H9 (cell line): ENCODE results near the gene DPRX. TPM values are rescaled to one million over a fixed set of nuclear protein-coding genes. Genes with fewer than 3 reads are reported as not detected.
A peak's percentile ranks its signal among the peaks of the same experiment; 100 is the strongest.

Experiments
- DNase-seq: peaks from one replicate; pipeline ENCODE4 v3.0.0-alpha.2; 2017
- H2AFZ ChIP-seq: one replicate; pipeline ENCODE4 v1.6.1; 2013; ENCODE audit warnings: mild to moderate bottlenecking, low read length, control low read depth, moderate library complexity
- H2AK5ac ChIP-seq: 2 replicates; pipeline ENCODE4 v1.6.1; 2013; ENCODE audit warnings: low read length, control low read depth, mixed read lengths; ENCODE audit not compliant: insufficient read length
- H2BK120ac ChIP-seq: one replicate; pipeline ENCODE4 v1.6.1; 2013; ENCODE audit warnings: low read depth, mild to moderate bottlenecking, low read length, control low read depth, inconsistent platforms; ENCODE audit not compliant: poor library complexity, severe bottlenecking
- H2BK12ac ChIP-seq: 2 replicates; pipeline ENCODE4 v1.6.1; 2013; ENCODE audit warnings: low read length, control low read depth, mixed read lengths, low read depth; ENCODE audit not compliant: insufficient read length
- H2BK15ac ChIP-seq: 2 replicates; pipeline ENCODE4 v1.6.1; 2013; ENCODE audit warnings: low read depth, low read length, control low read depth
- H2BK20ac ChIP-seq: one replicate; pipeline ENCODE4 v1.6.1; 2013; ENCODE audit warnings: low read depth, mild to moderate bottlenecking, low read length, control low read depth, inconsistent platforms; ENCODE audit not compliant: poor library complexity, severe bottlenecking
- H2BK5ac ChIP-seq: 2 replicates; pipeline ENCODE4 v1.6.1; 2013; ENCODE audit warnings: low read length, control low read depth, mixed read lengths; ENCODE audit not compliant: insufficient read length
- H3K14ac ChIP-seq: 2 replicates; pipeline ENCODE4 v1.6.1; 2013; ENCODE audit warnings: low read length, control low read depth; ENCODE audit not compliant: insufficient read depth
- H3K18ac ChIP-seq: 2 replicates; pipeline ENCODE4 v1.6.1; 2013; ENCODE audit warnings: low read depth, mild to moderate bottlenecking, mixed read lengths, low read length, control low read depth; ENCODE audit not compliant: insufficient read length
- H3K23ac ChIP-seq: 2 replicates; pipeline ENCODE4 v1.6.1; 2013; ENCODE audit warnings: low read length, control low read depth, mixed read lengths, low read depth; ENCODE audit not compliant: insufficient read length
- H3K23me2 ChIP-seq: 2 replicates; pipeline ENCODE4 v1.6.1; 2013; ENCODE audit warnings: low read depth, mild to moderate bottlenecking, mixed read lengths, low read length, control low read depth; ENCODE audit not compliant: insufficient read length, poor library complexity, severe bottlenecking
- H3K27ac ChIP-seq: 2 replicates; pipeline ENCODE4 v1.5.1; 2013; ENCODE audit warnings: low read length, control low read depth, mixed read lengths, low read depth; ENCODE audit not compliant: insufficient read length
- H3K27me3 ChIP-seq: 2 replicates; pipeline ENCODE4 v1.6.1; 2013; ENCODE audit warnings: low read length, control low read depth, inconsistent platforms; ENCODE audit not compliant: insufficient read depth
- H3K4ac ChIP-seq: 2 replicates; pipeline ENCODE4 v1.6.1; 2013; ENCODE audit warnings: low read depth, mild to moderate bottlenecking, control low read depth, inconsistent platforms, low read length, moderate library complexity
- H3K4me1 ChIP-seq: 2 replicates; pipeline ENCODE4 v1.6.1; 2013; ENCODE audit warnings: low read length, control low read depth, inconsistent platforms; ENCODE audit not compliant: insufficient read depth
- H3K4me2 ChIP-seq: 2 replicates; pipeline ENCODE4 v1.6.1; 2013; ENCODE audit warnings: low read length, control low read depth, mixed read lengths; ENCODE audit not compliant: insufficient read length, insufficient read depth
- H3K56ac ChIP-seq: 2 replicates; pipeline ENCODE4 v1.6.1; 2013; ENCODE audit warnings: low read depth, mild to moderate bottlenecking, mixed read lengths, low read length, control low read depth; ENCODE audit not compliant: insufficient read length
- H3K79me1 ChIP-seq: 2 replicates; pipeline ENCODE4 v1.6.1; 2013; ENCODE audit warnings: low read depth, mild to moderate bottlenecking, moderate library complexity, low read length, control low read depth, inconsistent platforms; ENCODE audit not compliant: insufficient read depth, poor library complexity, severe bottlenecking
- H3K79me2 ChIP-seq: 2 replicates; pipeline ENCODE4 v1.6.1; 2013; ENCODE audit warnings: low read length, control low read depth, inconsistent platforms; ENCODE audit not compliant: insufficient read depth
- H3K9ac ChIP-seq: 2 replicates; pipeline ENCODE4 v1.6.1; 2013; ENCODE audit warnings: low read length, control low read depth, mixed read lengths; ENCODE audit not compliant: insufficient read length; ENCODE audit errors: extremely low read depth
- H3K9me3 ChIP-seq: one replicate; pipeline ENCODE4 v1.6.1; 2013; ENCODE audit warnings: low read depth, low read length, inconsistent platforms; ENCODE audit not compliant: control insufficient read depth
- H3T11ph ChIP-seq: one replicate; pipeline ENCODE4 v1.6.1; 2013; ENCODE audit warnings: mild to moderate bottlenecking, low read length, control low read depth, inconsistent platforms
- H4K20me1 ChIP-seq: one replicate; pipeline ENCODE4 v1.6.1; 2013; ENCODE audit not compliant: control insufficient read depth, insufficient read length, insufficient read depth
- H4K5ac ChIP-seq: 2 replicates; pipeline ENCODE4 v1.6.1; 2013; ENCODE audit warnings: low read depth, mild to moderate bottlenecking, mixed read lengths, low read length, control low read depth; ENCODE audit not compliant: insufficient read length
- H4K8ac ChIP-seq: replicated peaks from 2 replicates; pipeline ENCODE4 v1.6.1; 2013; ENCODE audit warnings: low read length, control low read depth, mixed read lengths, low read depth; ENCODE audit not compliant: insufficient read length
- H4K91ac ChIP-seq: 2 replicates; pipeline ENCODE4 v1.6.1; 2013; ENCODE audit warnings: low read depth, mild to moderate bottlenecking, moderate library complexity, mixed read lengths, low read length, control low read depth; ENCODE audit not compliant: insufficient read length
- H3K27ac Mint-ChIP-seq, 3 experiments: 2 replicates in 2 of 3; 3 replicates in 1 of 3; pipeline ENCODE4 v1.8.0; 2020 to 2021; ENCODE audit warnings: mixed read lengths in 3 of 3, mild to moderate bottlenecking in 1 of 3, moderate library complexity in 1 of 3
- H3K27me3 Mint-ChIP-seq: 2 replicates; pipeline ENCODE4 v1.8.0; 2021; ENCODE audit warnings: low read depth, mild to moderate bottlenecking, moderate library complexity, mixed read lengths
- H3K36me3 Mint-ChIP-seq, 3 experiments: 2 replicates in 2 of 3; 3 replicates in 1 of 3; pipeline ENCODE4 v1.8.0; 2020 to 2021; ENCODE audit warnings: low read depth in 3 of 3, mixed read lengths in 3 of 3; ENCODE audit not compliant: insufficient read depth in 1 of 3
- H3K4me1 Mint-ChIP-seq, 2 experiments: 2 replicates each; pipeline ENCODE4 v1.8.0; 2020; ENCODE audit warnings: mixed read lengths in 2 of 2
- H3K4me3 Mint-ChIP-seq, 2 experiments: 2 replicates in 1 of 2; 3 replicates in 1 of 2; pipeline ENCODE4 v1.8.0; 2020 to 2021; ENCODE audit warnings: mild to moderate bottlenecking in 2 of 2, mixed read lengths in 2 of 2, moderate library complexity in 1 of 2
- H3K9me3 Mint-ChIP-seq, 2 experiments: 2 replicates in 1 of 2; 3 replicates in 1 of 2; pipeline ENCODE4 v1.8.0; 2020; ENCODE audit warnings: mild to moderate bottlenecking in 2 of 2, mixed read lengths in 2 of 2, moderate library complexity in 1 of 2
- CTCF ChIP-seq: fragments of 200-600 bp; sonication (generic); conservative IDR thresholded peaks from 3 replicates; pipeline ENCODE4 v1.8.0; 2021; ENCODE audit warnings: antibody characterized with exemption, mild to moderate bottlenecking
- WGBS: extraction: QIAGEN DNeasy Blood & Tissue Kit; methylation state at CpG from one replicate; pipeline ENCODE4 v1.1.7; 2013; ENCODE audit warnings: missing lambda C conversion rate, low lambda C conversion rate, mixed read lengths; ENCODE audit not compliant: insufficient read length; ENCODE audit errors: extremely low coverage; 5-methylcytosine and 5-hydroxymethylcytosine counted together
- total RNA-seq: library from RNA; stranded (reverse); gene quantifications from 2 replicates; pipeline ENCODE4 v1.2.1, GENCODE V29; 2021

The DPRX gene
- total RNA-seq, 1 experiment from 2014 or later, result not detected

GRCh38 chr19:53583181-53583580, 48.6 kb upstream of the DPRX start:
- peaks cover 12 to 21% of the 10 kb centered on the region in 2 experiments for H3K9me3 Mint-ChIP-seq
- H3K14ac ChIP-seq, result no peak overlapping the region
- WGBS, result no CpG with 5 or more reads among the region's 3 CpGs

More at GRCh38 chr19:53583181-53583580, 48.6 kb upstream of the DPRX start:
- no peak overlapping the region for H2BK120ac ChIP-seq
- H3K23ac ChIP-seq, result no peak overlapping the region
- no peak overlapping the region for H2BK15ac ChIP-seq
- H3K18ac ChIP-seq, result no peak overlapping the region
- H2BK12ac ChIP-seq, result no peak overlapping the region
- no peak for DNase-seq
- no peak overlapping the region for H2BK20ac ChIP-seq
- no peaks in the 10 kb centered on the region for H3K23me2 ChIP-seq
- H2AK5ac ChIP-seq, result no peak overlapping the region
- H3K36me3 Mint-ChIP-seq, result peaks cover 16 to 39% (median 23%) of the 10 kb centered on the region in 3 experiments
- peaks cover 2% of the 10 kb centered on the region for H3K9me3 ChIP-seq
- no peaks in the 10 kb centered on the region for H4K20me1 ChIP-seq
- peaks cover 16 to 18% of the 10 kb centered on the region in 2 experiments for H3K4me1 Mint-ChIP-seq
- H3K4me1 ChIP-seq, result no peaks in the 10 kb centered on the region
- no peak overlapping the region for H4K8ac ChIP-seq
- no peak overlapping the region for H4K5ac ChIP-seq
- no peak overlapping the region for H4K91ac ChIP-seq
- peaks cover 1% of the 10 kb centered on the region; the same call in 1 of the 2 replicates for H3K27me3 Mint-ChIP-seq
- no peak overlapping the region for H3K4me2 ChIP-seq
- no peaks in the 10 kb centered on the region for H3K79me2 ChIP-seq
- H2BK5ac ChIP-seq, result no peak overlapping the region
- no peak overlapping the region for H3K4me3 Mint-ChIP-seq
- H3K27ac Mint-ChIP-seq, result 0 out of 7 replicates have a peak overlapping the region, but pooled peaks of 1 of the 3 experiments have one; percentile 31
- H2AFZ ChIP-seq, result no peak overlapping the region
- no peaks in the 10 kb centered on the region for H3K79me1 ChIP-seq
- TF ChIP-seq CTCF, result no peak
- no peaks in the 10 kb centered on the region for H3K27me3 ChIP-seq
- H3K56ac ChIP-seq, result no peak overlapping the region
- H3K27ac ChIP-seq, result no peak overlapping the region
- no peak overlapping the region for H3T11ph ChIP-seq
- H3K4ac ChIP-seq, result no peak overlapping the region
- H3K9ac ChIP-seq, result no peak overlapping the region
